ENCODE measurements around the gene DAO.
"Not testable (repeated sequence)": the region's sequence is repeated elsewhere in the genome, so short reads cannot be mapped to it uniquely, and the experiment has no call there.

DAO gene

GRCh38 chr12:108847705-108848104 lies 32.2 kb upstream of the DAO start:
- no peak for DNase-seq (ENCODE audit: extremely low read depth in 1 of 2, low read depth in 1 of 2)

DNA sequence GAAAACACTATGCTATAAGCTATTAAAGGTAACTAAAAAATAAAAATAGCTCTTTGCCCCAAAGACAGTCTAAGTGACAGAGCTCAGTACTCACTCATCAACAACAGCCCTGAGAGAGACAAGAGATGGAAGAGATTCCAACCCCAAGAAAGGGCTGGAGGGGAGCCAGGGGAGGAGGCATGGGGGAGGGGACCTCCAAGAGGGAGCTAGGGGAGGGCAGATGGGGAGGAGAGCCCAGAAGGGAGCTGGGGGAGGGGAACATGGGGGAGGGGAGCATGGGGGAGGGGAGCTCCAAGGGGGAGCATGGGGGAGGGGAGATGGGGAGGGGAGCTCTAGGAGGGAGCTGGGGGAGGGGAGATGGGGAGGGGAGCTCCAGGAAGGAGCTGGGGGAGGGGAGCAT lies 30.2 kb upstream of the DAO start:
- DNase-seq (ENCODE audit: extremely low read depth in 1 of 2, low read depth in 1 of 2), result no peak

GRCh38 chr12:108850854-108851573 lies 28.9 kb upstream of the DAO start:
- DNase-seq (ENCODE audit: extremely low read depth in 1 of 2, low read depth in 1 of 2), result no peak

DNA sequence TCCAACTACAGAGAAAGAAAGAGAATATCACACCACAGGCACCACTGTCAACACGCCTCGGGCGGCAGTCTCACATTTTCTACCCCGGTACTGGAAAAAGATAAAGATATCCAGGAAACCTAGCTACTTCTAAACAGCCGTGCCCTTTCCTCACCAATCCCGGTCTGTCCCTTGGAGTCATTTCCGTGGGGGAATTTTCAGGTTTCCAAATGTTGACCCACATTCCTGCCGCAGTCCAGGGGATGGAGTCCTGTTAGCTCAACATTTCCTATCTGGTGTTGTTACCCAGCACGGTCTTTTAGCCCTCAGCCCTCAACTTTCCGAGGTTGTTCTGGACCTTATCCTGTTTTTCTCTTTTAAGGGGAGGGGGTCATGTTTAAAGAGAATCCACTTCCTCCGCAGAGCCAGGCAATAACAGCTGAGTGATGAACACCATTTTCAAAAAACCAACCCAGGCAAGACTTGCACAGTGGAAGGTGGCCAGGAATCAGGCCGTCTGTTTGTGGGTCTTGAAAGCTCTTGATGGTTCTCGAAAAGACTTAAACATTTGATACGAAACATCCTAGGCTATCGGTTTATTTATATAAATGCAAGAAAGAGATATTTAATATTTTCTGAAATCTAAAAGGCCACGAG lies 27.1 kb upstream of the DAO start:
- DNase-seq (ENCODE audit: extremely low read depth in 1 of 2, low read depth in 1 of 2), result no peak

DNA sequence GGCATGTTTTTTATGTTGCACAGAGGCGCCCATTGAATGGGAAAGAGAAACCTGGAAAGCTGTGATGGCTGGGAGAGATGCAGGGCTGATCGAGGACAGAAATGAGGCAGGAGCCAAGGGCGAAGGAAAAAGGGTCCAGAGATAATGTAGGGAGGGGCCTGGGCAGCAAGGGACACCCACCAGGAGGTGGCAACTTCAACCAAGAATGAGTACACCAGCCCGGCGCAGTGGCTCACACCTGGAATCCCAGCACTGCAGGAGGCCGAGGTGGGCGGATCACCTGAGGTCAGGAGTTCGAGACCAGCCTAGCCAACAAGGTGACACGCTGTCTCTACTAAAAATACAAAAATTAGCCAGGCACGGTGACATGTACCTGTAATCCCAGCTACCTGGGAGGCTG lies 26.5 kb upstream of the DAO start:
- no peak for DNase-seq (ENCODE audit: extremely low read depth in 1 of 2, low read depth in 1 of 2)

- DNase-seq (ENCODE audit: extremely low read depth in 1 of 2, low read depth in 1 of 2), result no peak
Measured at GRCh38 chr12:108853981-108854446, 25.9 kb upstream of the DAO start.

- no peak for DNase-seq (ENCODE audit: extremely low read depth in 1 of 2, low read depth in 1 of 2)
Measured at GRCh38 chr12:108854451-108855283, 25.2 kb upstream of the DAO start.

DNA sequence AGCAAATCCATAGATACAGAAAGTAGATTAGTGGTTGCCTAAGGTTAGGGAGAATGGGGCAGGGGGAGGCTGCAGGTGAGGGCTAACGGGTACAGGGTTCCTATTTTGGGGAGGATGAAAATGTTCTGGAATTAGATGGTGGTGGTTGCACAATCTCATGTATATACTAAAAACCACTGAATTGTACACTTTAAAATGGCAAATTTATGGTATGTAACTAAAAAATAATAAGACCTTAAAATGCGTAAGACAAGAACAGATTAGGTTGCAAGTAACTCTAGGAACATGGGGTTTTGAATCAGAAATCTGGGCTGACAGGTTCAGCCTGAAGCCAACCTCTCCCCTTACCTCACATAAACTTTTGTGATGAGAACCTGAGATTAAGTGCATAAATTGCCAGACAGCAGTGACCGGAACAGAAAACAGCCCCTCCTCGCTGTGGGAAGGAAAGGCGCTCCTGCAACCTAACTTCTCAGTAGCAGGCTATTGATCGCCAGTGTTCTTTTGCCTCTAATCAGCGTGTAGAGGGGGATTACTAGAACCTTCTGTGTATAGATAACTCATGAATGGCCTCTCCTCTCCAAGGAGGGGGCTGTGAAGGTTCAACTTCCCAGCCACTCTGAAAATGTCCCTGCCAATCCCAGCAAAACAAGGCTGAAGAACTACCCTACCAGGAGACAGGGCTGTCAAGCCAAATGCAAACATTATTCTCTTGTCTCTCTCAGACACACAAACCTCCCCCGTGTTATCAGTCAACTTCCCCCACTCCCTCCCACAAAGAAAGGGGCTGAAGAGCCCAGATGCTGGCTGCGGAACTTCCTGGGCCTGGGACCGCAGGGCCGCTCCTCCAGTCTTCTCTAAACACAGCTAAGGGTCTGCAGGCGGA lies 24.4 kb upstream of the DAO start:
- no peak for DNase-seq (ENCODE audit: extremely low read depth in 1 of 2, low read depth in 1 of 2)

DNA sequence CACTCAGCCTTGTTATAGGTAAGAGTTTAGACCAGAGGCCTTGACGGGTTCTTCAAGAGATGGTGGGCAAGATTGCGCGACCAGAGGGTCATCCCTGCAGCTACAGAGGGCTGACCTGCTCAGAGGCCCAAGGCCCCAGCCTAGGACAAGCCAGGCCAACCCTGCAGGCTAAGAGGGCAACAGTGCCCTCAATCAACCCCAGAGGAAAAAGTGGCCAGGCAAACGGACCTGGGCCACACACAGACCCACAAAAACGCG lies 23.8 kb upstream of the DAO start:
- no peak for DNase-seq (ENCODE audit: extremely low read depth in 1 of 2, low read depth in 1 of 2)

DNA sequence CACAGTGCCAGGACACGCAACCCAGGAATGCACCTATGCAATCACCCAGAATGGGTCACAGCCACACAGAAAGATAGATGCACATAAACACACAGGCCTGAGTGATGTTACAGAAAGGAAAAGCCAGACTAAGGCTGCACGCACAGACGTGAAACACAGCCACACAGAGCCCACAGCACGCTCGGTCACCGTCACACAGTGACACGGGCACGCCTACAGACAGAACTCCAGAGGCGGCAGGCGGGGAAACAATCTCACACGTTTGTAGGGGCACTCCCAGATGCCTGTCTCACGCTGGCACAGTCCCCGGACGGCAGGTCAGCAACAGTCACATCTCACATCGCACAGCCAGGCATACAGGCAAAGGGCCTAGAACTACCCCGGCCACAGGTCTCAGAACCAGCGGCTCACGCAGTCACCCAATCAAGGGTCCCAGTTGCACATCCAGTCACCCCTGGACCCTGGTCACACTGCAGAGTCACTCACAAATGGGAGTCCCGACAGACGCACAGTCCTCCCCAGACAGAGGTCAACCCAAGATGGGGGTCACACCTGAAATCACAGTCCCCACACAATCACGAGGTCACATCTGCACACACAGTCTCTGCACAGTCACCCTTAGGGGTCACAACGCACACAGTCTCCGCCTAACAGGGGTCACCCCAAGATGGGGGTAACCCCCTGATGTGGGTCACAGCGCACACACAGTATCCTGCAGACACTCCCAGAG lies 23.3 kb upstream of the DAO start:
- DNase-seq (ENCODE audit: extremely low read depth in 1 of 2, low read depth in 1 of 2), result peak; percentile 36 to 63

DNA sequence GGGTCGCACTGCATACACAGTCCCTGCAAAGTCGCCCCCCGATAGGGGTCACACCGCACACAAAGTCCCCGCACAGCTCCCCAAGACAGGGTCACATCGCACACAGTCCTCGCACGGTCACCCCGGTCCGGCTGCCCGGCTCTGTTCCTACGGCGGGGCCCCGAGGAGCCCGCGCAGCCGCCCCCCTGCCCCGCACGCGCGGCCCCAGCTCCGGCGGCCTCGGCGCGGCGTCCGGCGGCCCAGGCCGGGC lies 22.8 kb upstream of the DAO start:
- no peak for DNase-seq (ENCODE audit: extremely low read depth in 1 of 2, low read depth in 1 of 2)

DNA sequence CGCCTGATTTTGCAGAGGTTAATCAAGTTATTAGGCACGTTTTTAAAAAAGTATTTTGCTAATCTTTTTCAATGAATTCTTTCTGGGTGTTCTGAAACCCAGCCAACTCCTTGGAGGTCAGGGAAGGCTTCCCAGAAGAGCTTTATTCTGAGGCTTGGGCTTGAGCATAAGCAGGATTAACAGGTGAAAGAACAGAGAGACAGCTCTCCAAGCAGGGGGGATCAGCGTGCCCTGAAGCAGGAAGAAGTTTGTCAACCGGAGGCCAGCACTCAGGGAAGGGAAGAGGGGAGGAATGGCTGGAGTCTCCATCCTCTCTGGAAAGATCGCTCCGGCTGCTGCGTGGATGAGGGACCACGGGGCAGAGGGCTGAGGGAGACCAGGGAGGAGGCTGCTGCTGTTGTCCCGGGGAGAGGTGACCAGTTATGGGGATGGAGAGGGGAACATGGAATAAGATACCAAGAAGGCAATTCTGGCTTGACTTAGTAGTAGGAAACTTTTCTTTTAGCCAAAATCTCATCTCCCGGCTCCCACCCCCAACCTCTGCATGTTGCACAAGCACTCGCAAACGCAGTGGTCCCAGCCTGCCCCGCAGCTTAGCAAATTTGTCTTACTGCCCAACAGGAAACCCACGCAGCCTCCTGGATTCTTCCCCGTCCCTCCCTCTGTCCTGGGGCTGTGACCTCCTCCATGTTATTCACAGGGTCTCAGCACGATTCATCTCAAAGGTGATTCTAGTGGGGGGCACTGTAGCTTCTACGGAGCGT lies 21.4 kb upstream of the DAO start:
- no peak for DNase-seq (ENCODE audit: extremely low read depth in 1 of 2, low read depth in 1 of 2)

GRCh38 chr12:108859141-108859922 lies 20.6 kb upstream of the DAO start:
- DNase-seq (ENCODE audit: extremely low read depth in 1 of 2, low read depth in 1 of 2), result not testable (repeated sequence)

- DNase-seq (ENCODE audit: extremely low read depth in 1 of 2, low read depth in 1 of 2), result no peak
Measured at GRCh38 chr12:108859923-108860291, 20.0 kb upstream of the DAO start.

DNA sequence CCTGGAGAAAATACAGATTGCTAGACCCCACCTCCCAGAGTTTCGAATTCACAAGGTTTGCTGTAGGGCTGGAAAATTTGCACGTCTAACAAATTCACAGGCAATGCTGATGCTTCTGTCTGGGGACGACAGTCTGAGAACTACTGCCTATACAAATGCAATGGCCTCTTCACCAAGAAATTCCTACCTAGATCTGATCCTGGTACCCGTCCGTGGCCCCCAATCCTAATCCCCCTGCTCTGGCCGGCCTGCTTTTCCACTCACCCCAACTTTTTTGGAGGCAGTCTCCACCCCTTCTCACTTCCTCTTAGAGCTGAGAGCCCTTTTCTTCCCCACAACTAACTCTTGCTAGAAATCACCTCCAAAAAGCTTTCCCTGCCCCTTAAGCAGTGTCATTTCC lies 19.4 kb upstream of the DAO start:
- DNase-seq (ENCODE audit: extremely low read depth in 1 of 2, low read depth in 1 of 2), result no peak

- no peak for DNase-seq (ENCODE audit: extremely low read depth in 1 of 2, low read depth in 1 of 2)
Measured at GRCh38 chr12:108861878-108862587, 17.9 kb upstream of the DAO start.

DNA sequence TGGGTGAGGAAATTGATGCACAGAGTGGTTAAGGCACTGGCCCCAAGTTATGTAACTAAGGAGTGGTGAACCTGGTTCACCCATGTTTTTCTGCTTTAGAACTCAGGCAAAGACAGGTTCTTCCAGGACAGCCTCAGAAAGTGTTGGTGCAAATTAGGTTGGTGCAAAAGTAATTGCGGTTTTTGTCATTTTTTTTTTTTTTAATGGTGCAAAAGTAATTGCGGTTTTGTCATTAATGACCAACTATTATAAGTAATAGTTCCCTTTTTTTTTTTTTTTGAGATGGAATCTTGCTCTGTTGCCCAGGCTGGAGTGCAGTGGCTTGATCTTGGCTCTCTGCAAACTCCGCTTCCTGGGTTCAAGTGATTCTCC lies 17.3 kb upstream of the DAO start:
- DNase-seq (ENCODE audit: extremely low read depth in 1 of 2, low read depth in 1 of 2), result no peak

DNA sequence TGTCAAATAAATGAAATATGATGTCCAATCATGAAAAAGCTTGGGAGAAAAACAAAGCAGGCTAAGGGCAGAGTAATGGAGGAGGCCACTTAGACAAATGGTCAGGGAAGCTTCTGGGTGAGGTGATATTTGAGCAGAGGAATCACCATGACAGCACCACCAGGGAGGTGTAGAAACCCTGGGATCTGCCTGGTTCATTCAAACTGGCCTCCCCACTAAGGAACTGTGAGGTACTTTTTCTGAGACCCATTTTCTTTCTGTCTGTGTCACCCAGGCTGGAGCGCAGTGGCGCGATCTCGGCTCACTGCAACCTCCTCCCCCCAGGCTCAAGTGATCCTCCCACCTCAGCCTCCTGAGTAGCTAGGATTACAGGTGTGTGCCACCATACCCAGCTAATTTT lies 14.7 kb upstream of the DAO start:
- no peak for DNase-seq (ENCODE audit: extremely low read depth in 1 of 2, low read depth in 1 of 2)

- DNase-seq (ENCODE audit: extremely low read depth in 1 of 2, low read depth in 1 of 2), result not testable (repeated sequence)
Measured at GRCh38 chr12:108866083-108866482, 13.8 kb upstream of the DAO start.

Measured in stimulated activated CD8-positive, alpha-beta memory T cell treated with anti-CD3 and anti-CD28 coated beads, Interleukin-7, amount 100 ng/mL, for 48 hours (primary cell).